ENCODE data around the gene OXER1. TPM values are rescaled to one million over a fixed set of nuclear protein-coding genes. Genes with fewer than 3 reads are reported as not detected.

The OXER1 gene
- total RNA-seq, 1 experiment from 2014 or later = not detected

DNA sequence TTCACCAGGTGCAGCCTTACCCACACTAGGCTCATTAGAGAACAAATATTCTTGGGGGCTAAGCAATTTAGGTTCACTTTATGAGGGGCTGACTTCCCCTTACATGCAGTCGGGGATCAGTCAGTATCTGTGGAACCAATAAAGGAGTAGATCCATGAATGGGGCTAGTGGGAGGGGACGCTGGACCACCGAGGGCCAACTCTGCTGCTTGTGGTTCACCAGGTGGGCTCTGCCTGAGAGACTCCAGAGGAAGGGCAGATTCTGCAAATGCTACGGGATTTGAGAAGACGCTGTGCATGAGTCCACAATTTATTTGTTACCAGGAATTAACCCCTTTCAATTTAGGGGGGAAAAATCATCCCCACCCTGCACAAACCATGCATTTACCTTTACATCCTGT lies 44.4 kb upstream of the OXER1 start:
- H3K4me1 ChIP-seq (replicated peaks; ENCODE audit: insufficient read depth) = peaks cover 9% of the 10 kb centered on the region
- H3F3A ChIP-seq (ENCODE audit: insufficient read depth, low read depth) = peaks cover 34% of the 10 kb centered on the region
- DNase-seq = no peak
- no peaks in the 10 kb centered on the region for H3K79me2 ChIP-seq (ENCODE audit: low read depth)
- no peak overlapping the region for H3K4me3 ChIP-seq
- H4K20me1 ChIP-seq (ENCODE audit: insufficient read depth) = no peaks in the 10 kb centered on the region
- no peak overlapping the region for H3K27ac ChIP-seq
- POLR2A ChIA-PET (ENCODE audit: unreplicated experiment) = no interaction called here
- H3K9me2 ChIP-seq (ENCODE audit: insufficient read depth) = no peaks in the 10 kb centered on the region
- H3K27me3 ChIP-seq (ENCODE audit: insufficient read depth, low read depth) = no peaks in the 10 kb centered on the region
- H3K4me2 ChIP-seq = no peak overlapping the region
- H2AFZ ChIP-seq = no peak overlapping the region
- TF ChIP-seq EZH2 (IDR thresholded peaks at IDR 0.05; ENCODE audit: low read depth) = no peak
- no peak for TF ChIP-seq CTCF (conservative IDR thresholded peaks at IDR 0.05)
- intact Hi-C loops (cut with micrococcal nuclease; ENCODE audit: unreplicated experiment) = loop anchor here (10.0 kb wide), 2 partner anchors 714 to 954 kb away; no protein-coding TSS in a partner anchor
- peaks cover 1% of the 10 kb centered on the region; the same call in 1 of the 2 replicates for H3K9me3 ChIP-seq (ENCODE audit: insufficient read depth, low read depth)
- BruUV-seq (replicated peaks) = no TSS peak
- no peaks in the 10 kb centered on the region for H3K36me3 ChIP-seq (ENCODE audit: low read depth)
- CTCF ChIA-PET = no interaction called here

DNA sequence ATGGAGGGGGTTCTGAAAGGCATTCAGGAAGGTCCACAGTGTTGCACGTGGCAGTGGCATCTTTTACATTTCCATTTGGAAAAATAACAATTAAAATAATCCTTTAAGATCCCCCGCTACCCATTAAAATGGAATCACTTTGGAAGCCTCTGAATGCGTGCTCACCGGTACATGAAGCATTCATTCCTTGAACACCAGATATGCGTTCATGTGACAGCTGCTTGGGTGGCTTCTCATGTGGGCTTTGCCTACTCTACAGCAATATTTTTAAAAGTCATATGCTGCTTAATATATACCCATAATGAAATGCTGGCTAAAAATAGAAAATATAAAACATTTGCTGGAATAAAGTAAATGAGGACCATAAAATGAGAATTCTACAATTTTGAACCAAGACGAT lies 42.9 kb upstream of the OXER1 start:
- ChIA-PET CTCF (no interaction called here), POLR2A (ENCODE audit: unreplicated experiment) (no interaction called here)
- H3K27me3 ChIP-seq (ENCODE audit: insufficient read depth, low read depth) = no peaks in the 10 kb centered on the region
- no peak overlapping the region for H3K4me2 ChIP-seq
- TF ChIP-seq EZH2 (IDR thresholded peaks at IDR 0.05; ENCODE audit: low read depth) = no peak
- no peak for TF ChIP-seq CTCF (conservative IDR thresholded peaks at IDR 0.05)
- no TSS peak for BruUV-seq (replicated peaks)
- H3K4me3 ChIP-seq = no peak overlapping the region
- DNase-seq = no peak
- intact Hi-C loops (cut with micrococcal nuclease; ENCODE audit: unreplicated experiment) = loop anchor here (10.0 kb wide), 2 partner anchors 712 to 952 kb away; no protein-coding TSS in a partner anchor
- no peak overlapping the region for H2AFZ ChIP-seq
- no peaks in the 10 kb centered on the region for H3K36me3 ChIP-seq (ENCODE audit: low read depth)
- H3K9me2 ChIP-seq (ENCODE audit: insufficient read depth) = no peaks in the 10 kb centered on the region
- peaks cover 23% of the 10 kb centered on the region for H3F3A ChIP-seq (ENCODE audit: insufficient read depth, low read depth)
- H3K79me2 ChIP-seq (ENCODE audit: low read depth) = no peaks in the 10 kb centered on the region
- H4K20me1 ChIP-seq (ENCODE audit: insufficient read depth) = no peaks in the 10 kb centered on the region
- H3K27ac ChIP-seq = no peak overlapping the region
- H3K9me3 ChIP-seq (ENCODE audit: insufficient read depth, low read depth) = no peaks in the 10 kb centered on the region
- H3K4me1 ChIP-seq (replicated peaks; ENCODE audit: insufficient read depth) = peaks cover 9% of the 10 kb centered on the region

- BruUV-seq (replicated peaks) = no TSS peak
- no peaks in the 10 kb centered on the region for H3K9me2 ChIP-seq (ENCODE audit: insufficient read depth)
- no peak overlapping the region for H2AFZ ChIP-seq
- intact Hi-C loops (cut with micrococcal nuclease; ENCODE audit: unreplicated experiment) = loop anchor here (10.0 kb wide), 2 partner anchors 710 to 950 kb away; no protein-coding TSS in a partner anchor
- ChIA-PET POLR2A (ENCODE audit: unreplicated experiment) (interaction anchor here (0.6 kb wide), 1 partner anchor 10 kb away, joined by 5 read pairs; no protein-coding TSS in a partner anchor), CTCF (no interaction called here)
- H3K27me3 ChIP-seq (ENCODE audit: insufficient read depth, low read depth) = no peaks in the 10 kb centered on the region
- no peaks in the 10 kb centered on the region for H4K20me1 ChIP-seq (ENCODE audit: insufficient read depth)
- H3K27ac ChIP-seq = no peak overlapping the region
- H3F3A ChIP-seq (ENCODE audit: insufficient read depth, low read depth) = peaks cover 13% of the 10 kb centered on the region
- no peaks in the 10 kb centered on the region for H3K79me2 ChIP-seq (ENCODE audit: low read depth)
- H3K9me3 ChIP-seq (ENCODE audit: insufficient read depth, low read depth) = no peaks in the 10 kb centered on the region
- H3K4me1 ChIP-seq (replicated peaks; ENCODE audit: insufficient read depth) = peaks cover 9% of the 10 kb centered on the region
- TF ChIP-seq EZH2 (IDR thresholded peaks at IDR 0.05; ENCODE audit: low read depth) (no peak), CTCF (conservative IDR thresholded peaks at IDR 0.05) (no peak)
- no peaks in the 10 kb centered on the region for H3K36me3 ChIP-seq (ENCODE audit: low read depth)
- no peak overlapping the region for H3K4me3 ChIP-seq
- no peak overlapping the region for H3K4me2 ChIP-seq
- no peak for DNase-seq
Measured at GRCh38 chr2:42804891-42805290, 41.0 kb upstream of the OXER1 start.
